ENCODE measurements around the gene SLC19A2.

The SLC19A2 gene

DNA sequence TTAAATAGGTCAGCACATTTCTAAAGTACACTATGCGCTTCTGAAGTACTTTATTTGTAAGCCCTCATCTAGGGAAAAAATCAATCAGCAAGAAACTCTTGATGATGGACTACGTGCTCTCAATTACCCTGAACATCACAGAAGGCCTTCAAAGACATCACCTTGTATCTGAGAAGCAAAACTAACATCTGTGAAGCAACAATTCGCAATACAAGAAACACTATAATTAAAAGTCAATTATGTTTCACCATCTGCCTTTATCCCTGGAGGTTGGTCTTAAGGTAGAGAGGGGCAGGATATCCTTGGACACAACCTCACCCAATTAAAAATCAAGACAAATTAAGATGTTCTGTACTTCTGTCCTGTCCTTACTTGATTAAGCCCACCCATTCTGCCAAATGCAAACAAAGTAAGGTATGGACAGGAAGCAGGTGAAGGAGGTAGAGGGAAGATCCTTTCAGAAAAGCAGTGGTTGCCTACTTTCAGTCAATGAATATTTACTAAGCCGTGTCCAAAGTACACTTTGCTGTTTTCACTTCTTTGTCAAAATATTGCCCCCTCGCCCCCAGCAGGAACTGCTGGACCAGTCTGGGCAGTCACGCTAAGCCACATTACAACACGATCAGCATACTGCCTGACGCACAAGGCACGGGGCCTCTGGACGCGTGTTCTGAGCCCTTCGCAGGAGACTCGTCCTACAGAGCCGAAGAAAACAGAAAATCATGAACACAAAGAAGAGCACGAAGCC is 887 bp downstream of the SLC19A2 start:
- DNase-seq (ENCODE audit: low spot score), result no peak

DNA sequence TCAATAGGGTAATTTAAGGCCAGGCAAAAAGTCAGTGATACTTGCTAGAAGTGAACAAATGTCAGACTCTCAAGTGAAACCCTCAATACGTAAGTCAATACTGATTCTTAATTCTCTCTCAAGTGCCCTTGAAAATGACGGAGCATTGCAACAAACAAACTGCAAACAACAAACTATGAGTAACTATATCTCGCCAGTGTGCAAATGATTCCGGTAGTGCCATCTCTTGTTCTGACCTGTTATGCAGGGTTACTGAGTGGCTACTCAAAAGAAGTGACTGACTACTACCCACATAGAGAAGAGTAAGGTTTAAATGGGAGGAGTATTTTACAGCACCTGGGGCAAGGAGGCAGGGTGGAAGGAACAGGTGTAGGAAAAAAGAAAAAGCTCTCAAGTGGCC is 1.6 kb downstream of the SLC19A2 start:
- TF ChIP-seq, protein P1, sequence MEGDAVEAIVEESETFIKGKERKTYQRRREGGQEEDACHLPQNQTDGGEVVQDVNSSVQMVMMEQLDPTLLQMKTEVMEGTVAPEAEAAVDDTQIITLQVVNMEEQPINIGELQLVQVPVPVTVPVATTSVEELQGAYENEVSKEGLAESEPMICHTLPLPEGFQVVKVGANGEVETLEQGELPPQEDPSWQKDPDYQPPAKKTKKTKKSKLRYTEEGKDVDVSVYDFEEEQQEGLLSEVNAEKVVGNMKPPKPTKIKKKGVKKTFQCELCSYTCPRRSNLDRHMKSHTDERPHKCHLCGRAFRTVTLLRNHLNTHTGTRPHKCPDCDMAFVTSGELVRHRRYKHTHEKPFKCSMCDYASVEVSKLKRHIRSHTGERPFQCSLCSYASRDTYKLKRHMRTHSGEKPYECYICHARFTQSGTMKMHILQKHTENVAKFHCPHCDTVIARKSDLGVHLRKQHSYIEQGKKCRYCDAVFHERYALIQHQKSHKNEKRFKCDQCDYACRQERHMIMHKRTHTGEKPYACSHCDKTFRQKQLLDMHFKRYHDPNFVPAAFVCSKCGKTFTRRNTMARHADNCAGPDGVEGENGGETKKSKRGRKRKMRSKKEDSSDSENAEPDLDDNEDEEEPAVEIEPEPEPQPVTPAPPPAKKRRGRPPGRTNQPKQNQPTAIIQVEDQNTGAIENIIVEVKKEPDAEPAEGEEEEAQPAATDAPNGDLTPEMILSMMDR (IDR thresholded peaks at IDR 0.05; ENCODE audit: poor library complexity, severe bottlenecking), result no peak
- Histone ChIP-seq H3K4me3 (ENCODE audit: severe bottlenecking) (peak overlapping the region; percentile 62), H3K4me1 (ENCODE audit: insufficient read depth, poor library complexity, severe bottlenecking) (peaks cover 13% of the 10 kb centered on the region)

More for the DNA sequence above, 887 bp downstream of the SLC19A2 start:
- peak; percentile 26 for ATAC-seq (ENCODE audit: low read depth)
- Histone ChIP-seq H3K27me3 (ENCODE audit: insufficient read depth, poor library complexity, severe bottlenecking) (no peaks in the 10 kb centered on the region), H3K27ac (ENCODE audit: poor library complexity, severe bottlenecking) (peak overlapping the region; percentile 97), H3K36me3 (ENCODE audit: low read depth) (no peaks in the 10 kb centered on the region), H3K4me3 (ENCODE audit: severe bottlenecking) (peak overlapping the region; percentile 62), H3K4me1 (ENCODE audit: insufficient read depth, poor library complexity, severe bottlenecking) (peaks cover 13% of the 10 kb centered on the region), H3K9me3 (ENCODE audit: severe bottlenecking) (no peaks in the 10 kb centered on the region)
- TF ChIP-seq, protein P1 (IDR thresholded peaks at IDR 0.05; ENCODE audit: poor library complexity, severe bottlenecking), result no peak

DNA sequence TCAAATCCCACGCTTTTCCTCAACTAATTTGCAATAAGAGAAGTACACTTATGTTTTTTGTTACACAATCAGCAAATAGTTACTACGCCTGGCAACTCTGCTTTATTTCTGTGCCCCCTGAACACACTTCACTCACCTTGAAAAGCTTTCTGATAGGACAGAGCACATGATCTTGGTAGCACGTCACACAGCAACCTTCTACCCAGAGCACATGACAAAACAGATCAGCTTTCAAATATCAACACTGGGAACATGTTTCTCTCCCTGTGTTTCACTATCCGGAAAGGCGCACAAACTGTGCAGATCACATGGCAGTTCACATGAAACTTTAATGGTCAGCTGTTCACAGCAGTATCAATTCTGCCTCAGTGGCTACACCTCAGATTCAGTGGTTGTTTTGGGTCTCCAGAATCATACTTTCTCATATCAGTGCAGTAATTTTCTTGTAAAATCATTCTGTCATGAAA is 2.2 kb downstream of the SLC19A2 start:
- Histone ChIP-seq H3K27ac (ENCODE audit: poor library complexity, severe bottlenecking) (no peak overlapping the region), H3K4me1 (ENCODE audit: insufficient read depth, poor library complexity, severe bottlenecking) (peaks cover 13% of the 10 kb centered on the region), H3K4me3 (ENCODE audit: severe bottlenecking) (peak overlapping the region; percentile 62), H3K9me3 (ENCODE audit: severe bottlenecking) (no peaks in the 10 kb centered on the region), H3K27me3 (ENCODE audit: insufficient read depth, poor library complexity, severe bottlenecking) (no peaks in the 10 kb centered on the region), H3K36me3 (ENCODE audit: low read depth) (no peaks in the 10 kb centered on the region)
- ATAC-seq (ENCODE audit: low read depth), result no peak
- DNase-seq (ENCODE audit: low spot score), result no peak
- TF ChIP-seq, protein P1 (IDR thresholded peaks at IDR 0.05; ENCODE audit: poor library complexity, severe bottlenecking), result no peak

More for the DNA sequence above, 1.6 kb downstream of the SLC19A2 start:
- ATAC-seq (ENCODE audit: low read depth), result peak; percentile 5; the same call in 1 of the 3 replicates
- no peak for DNase-seq (ENCODE audit: low spot score)
- Histone ChIP-seq H3K27ac (ENCODE audit: poor library complexity, severe bottlenecking) (peak overlapping the region; percentile 97), H3K9me3 (ENCODE audit: severe bottlenecking) (no peaks in the 10 kb centered on the region), H3K27me3 (ENCODE audit: insufficient read depth, poor library complexity, severe bottlenecking) (no peaks in the 10 kb centered on the region), H3K36me3 (ENCODE audit: low read depth) (no peaks in the 10 kb centered on the region)

DNA sequence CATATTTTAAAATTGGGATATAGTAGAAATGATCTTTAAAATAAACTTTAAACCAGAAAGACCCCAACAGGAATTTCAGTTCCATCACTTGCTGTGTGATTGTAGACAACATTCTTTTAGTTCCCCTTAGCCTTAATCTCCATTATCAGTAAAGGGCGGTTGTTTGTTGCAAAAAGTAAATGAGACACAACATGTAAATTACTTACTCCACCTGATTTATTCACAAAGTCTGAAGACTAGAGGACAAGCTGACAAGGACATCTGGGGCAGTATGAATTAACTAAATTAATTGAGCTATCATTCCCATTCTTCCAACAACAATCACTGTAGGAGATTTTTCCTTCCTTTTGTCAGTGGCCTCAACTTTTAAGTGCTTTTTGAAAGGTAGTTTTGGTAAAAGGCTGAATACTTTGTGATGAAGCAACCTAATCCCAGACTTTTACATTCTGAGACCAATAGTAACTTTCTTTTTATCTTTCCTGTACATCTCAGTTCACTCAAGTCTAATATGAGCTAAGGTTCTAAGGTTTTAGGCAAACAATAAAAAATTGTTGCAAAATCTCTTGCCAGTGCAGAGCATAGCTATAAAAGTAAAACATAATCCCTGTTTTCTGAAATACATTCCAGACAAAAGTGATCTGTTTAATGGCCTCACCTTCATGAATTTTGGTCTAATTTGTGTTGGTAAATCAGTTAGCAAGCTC is 6.2 kb downstream of the SLC19A2 start:
- Histone ChIP-seq H3K27me3 (ENCODE audit: insufficient read depth, poor library complexity, severe bottlenecking) (no peaks in the 10 kb centered on the region), H3K36me3 (ENCODE audit: low read depth) (peaks cover 10% of the 10 kb centered on the region), H3K9me3 (ENCODE audit: severe bottlenecking) (no peaks in the 10 kb centered on the region), H3K4me3 (ENCODE audit: severe bottlenecking) (no peak overlapping the region), H3K27ac (ENCODE audit: poor library complexity, severe bottlenecking) (no peak overlapping the region), H3K4me1 (ENCODE audit: insufficient read depth, poor library complexity, severe bottlenecking) (no peaks in the 10 kb centered on the region)
- TF ChIP-seq, protein P1 (IDR thresholded peaks at IDR 0.05; ENCODE audit: poor library complexity, severe bottlenecking), result no peak
- DNase-seq (ENCODE audit: low spot score), result no peak
- no peak for ATAC-seq (ENCODE audit: low read depth)

All from RWPE2 (cell line).